ENCODE data around the gene JHY.
A peak's percentile ranks its signal among the peaks of the same experiment; 100 is the strongest.
"Not testable (repeated sequence)": the region's sequence is repeated elsewhere in the genome, so short reads cannot be mapped to it uniquely, and the experiment has no call there.

Gene JHY

GRCh38 chr11:122882189-122882856 is at the start of gene JHY:
TSS of gene JHY (plus strand) at chr11:122882759. CDS start at chr11:122885850, 3,091 bp downstream.
- DNase-seq (ENCODE audit: low spot score) = peak; percentile 49

GRCh38 chr11:122833846-122834464 is 48.6 kb upstream of the JHY start:
- no peak for DNase-seq (ENCODE audit: low spot score)

GRCh38 chr11:122836916-122837315 is 45.6 kb upstream of the JHY start:
- DNase-seq (ENCODE audit: low spot score) = no peak

GRCh38 chr11:122837528-122838346 is 44.8 kb upstream of the JHY start:
- no peak for DNase-seq (ENCODE audit: low spot score)

GRCh38 chr11:122843281-122844141 is 39.0 kb upstream of the JHY start:
- DNase-seq (ENCODE audit: low spot score) = no peak

GRCh38 chr11:122847466-122847865 is 35.1 kb upstream of the JHY start:
- DNase-seq (ENCODE audit: low spot score) = no peak

GRCh38 chr11:122848186-122848585 is 34.4 kb upstream of the JHY start:
- DNase-seq (ENCODE audit: low spot score) = no peak

GRCh38 chr11:122850076-122850631 is 32.4 kb upstream of the JHY start:
- DNase-seq (ENCODE audit: low spot score) = no peak

- DNase-seq (ENCODE audit: low spot score) = no peak
Measured at GRCh38 chr11:122851366-122851966, 31.1 kb upstream of the JHY start.

- DNase-seq (ENCODE audit: low spot score) = no peak
Measured at GRCh38 chr11:122852074-122852795, 30.3 kb upstream of the JHY start.

GRCh38 chr11:122852796-122853160 is 29.8 kb upstream of the JHY start:
- DNase-seq (ENCODE audit: low spot score) = no peak

GRCh38 chr11:122853261-122853660 is 29.3 kb upstream of the JHY start:
- no peak for DNase-seq (ENCODE audit: low spot score)

- DNase-seq (ENCODE audit: low spot score) = peak; percentile 76
Measured at GRCh38 chr11:122853971-122854446, 28.6 kb upstream of the JHY start.

- no peak for DNase-seq (ENCODE audit: low spot score)
Measured at GRCh38 chr11:122861631-122862030, 20.9 kb upstream of the JHY start.

GRCh38 chr11:122862091-122862490 is 20.5 kb upstream of the JHY start:
- no peak for DNase-seq (ENCODE audit: low spot score)

- DNase-seq (ENCODE audit: low spot score) = not testable (repeated sequence)
Measured at GRCh38 chr11:122863154-122863553, 19.4 kb upstream of the JHY start.

GRCh38 chr11:122863704-122864326 is 18.7 kb upstream of the JHY start:
- peak; percentile 24 for DNase-seq (ENCODE audit: low spot score)

GRCh38 chr11:122864386-122865115 is 18.0 kb upstream of the JHY start:
- no peak for DNase-seq (ENCODE audit: low spot score)

- no peak for DNase-seq (ENCODE audit: low spot score)
Measured at GRCh38 chr11:122869622-122870021, 12.9 kb upstream of the JHY start.

Data from LoVo (cell line).